HepG2 (cell line): Measurements from ENCODE around the gene WWC1. TPM values are rescaled to one million over a fixed set of nuclear protein-coding genes. Genes with fewer than 3 reads are reported as not detected.

Experiments used
- BCLAF1 ChIP-seq: fragments of 450-650 bp; IDR thresholded peaks from 2 replicates; pipeline ENCODE4 v1.6.1; 2017; ENCODE audit warnings: mild to moderate bottlenecking
- E2F1 ChIP-seq: sonication (generic); formaldehyde crosslinking; IDR thresholded peaks from 2 replicates; pipeline ENCODE4 v1.5.0; 2020; ENCODE audit warnings: missing genetic modification reagents
- FIP1L1 ChIP-seq: fragments of 200-400 bp; formaldehyde crosslinking; IDR thresholded peaks from 2 replicates; pipeline ENCODE4 v1.6.1; 2018; ENCODE audit warnings: low read depth, mild to moderate bottlenecking, low read length, moderate library complexity, borderline replicate concordance; ENCODE audit not compliant: insufficient read depth
- HNF1A ChIP-seq, 2 experiments: sonication (generic) in 1 of 2; formaldehyde crosslinking in 1 of 2; IDR thresholded peaks; 2 replicates each; pipeline versions ENCODE4 v1.4.0 to v1.6.1; 2016 to 2020; ENCODE audit warnings: borderline replicate concordance in 1 of 2, low read depth in 1 of 2, mild to moderate bottlenecking in 1 of 2, missing genetic modification reagents in 1 of 2
- HNF4G ChIP-seq, 2 experiments: sonication (generic) in 1 of 2; formaldehyde crosslinking in 1 of 2; IDR thresholded peaks; 2 replicates each; pipeline versions ENCODE4 v1.4.0 to v1.6.1; 2011 to 2020; ENCODE audit warnings: borderline replicate concordance in 2 of 2, low read depth in 2 of 2, mild to moderate bottlenecking in 2 of 2, low read length in 1 of 2, missing genetic modification reagents in 1 of 2, moderate library complexity in 1 of 2
- MTA1 ChIP-seq: sonication (generic); formaldehyde crosslinking; IDR thresholded peaks from 2 replicates; pipeline ENCODE4 v1.4.0; 2020; ENCODE audit warnings: missing genetic modification reagents, mild to moderate bottlenecking, borderline replicate concordance
- PATZ1 ChIP-seq: sonication (generic); formaldehyde crosslinking; IDR thresholded peaks from 2 replicates; pipeline ENCODE4 v1.4.0; 2020; ENCODE audit warnings: missing genetic modification reagents
- POLR2A ChIP-seq, 2 experiments: IDR thresholded peaks; 2 replicates each; pipeline ENCODE4 v1.6.1; 2011; ENCODE audit warnings: low read depth in 2 of 2, low read length in 2 of 2, mild to moderate bottlenecking in 1 of 2, moderate library complexity in 1 of 2; ENCODE audit not compliant: insufficient read depth in 1 of 2
- PRPF4 ChIP-seq: fragments of 200-400 bp; formaldehyde crosslinking; IDR thresholded peaks from 2 replicates; pipeline ENCODE4 v1.6.1; 2016; ENCODE audit warnings: low read length, low read depth; ENCODE audit not compliant: poor library complexity, severe bottlenecking
- RNF219 ChIP-seq: sonication (generic); formaldehyde crosslinking; IDR thresholded peaks from 2 replicates; pipeline ENCODE4 v1.5.0; 2020; ENCODE audit warnings: mild to moderate bottlenecking, missing genetic modification reagents
- SNAPC5 ChIP-seq: sonication (generic); formaldehyde crosslinking; IDR thresholded peaks from 2 replicates; pipeline ENCODE4 v1.8.1; 2023; ENCODE audit warnings: mild to moderate bottlenecking, missing genetic modification reagents, borderline replicate concordance
- SP140L ChIP-seq: sonication (generic); formaldehyde crosslinking; IDR thresholded peaks from 2 replicates; pipeline ENCODE4 v1.4.0; 2020; ENCODE audit warnings: missing genetic modification reagents, borderline replicate concordance
- THYN1 ChIP-seq: sonication (generic); formaldehyde crosslinking; IDR thresholded peaks from 2 replicates; pipeline ENCODE4 v1.8.1; 2023; ENCODE audit warnings: low read depth, mild to moderate bottlenecking, moderate library complexity, missing genetic modification reagents, borderline replicate concordance
- ZNF331 ChIP-seq: sonication (generic); formaldehyde crosslinking; IDR thresholded peaks from 2 replicates; pipeline ENCODE4 v1.4.0; 2020; ENCODE audit warnings: missing genetic modification reagents
- polyA plus RNA-seq, 8 experiments: library from polyadenylated mRNA; depleted of rRNA in 3 of 8; stranded (reverse) in 7 of 8; unstranded in 1 of 8; fragments of >200 nt; fragmentation: Illumina TruSeq in 4 of 8; extraction: Trizol in 4 of 8; gene quantifications; 2 replicates each; pipeline versions ENCODE4 v1.2.1 to v1.2.3, GENCODE V29; 2011 to 2016; ENCODE audit warnings: low read depth in 4 of 8, missing spikeins in 1 of 8, mixed read lengths in 1 of 8; ENCODE audit not compliant: insufficient read depth in 1 of 8
- total RNA-seq, 5 experiments: library from RNA; depleted of rRNA; stranded (reverse); fragments of >200 nt; fragmentation: Illumina TruSeq; extraction: Trizol; gene quantifications; 2 replicates each; pipeline ENCODE4 v1.2.3, GENCODE V29; 2016; ENCODE audit warnings: low read depth in 1 of 5

Gene WWC1
- total and polyA plus RNA-seq, 2 of the 13 experiments (the other 11 are each of a cell fraction or from before 2014, with no cell fraction given): 8.3 to 17.9 TPM

- TF ChIP-seq RNF219 (CRISPR knock-in tag): no peak
- TF ChIP-seq PRPF4: no peak
- TF ChIP-seq ZNF331 (CRISPR knock-in tag): peak; percentile 58; the same call in 1 of the 2 replicates
- TF ChIP-seq SNAPC5 (CRISPR knock-in tag): no peak
- no peak for TF ChIP-seq HNF1A (IDR thresholded peaks at IDR 0.05; ENCODE audit: low read depth)
- no peak for TF ChIP-seq HNF1A (CRISPR knock-in tag; IDR thresholded peaks at IDR 0.05; ENCODE audit: borderline replicate concordance)
- no peak for TF ChIP-seq BCLAF1
- no peak for TF ChIP-seq MTA1 (CRISPR knock-in tag)
- peak; percentile 91 for TF ChIP-seq HNF4G (IDR thresholded peaks at IDR 0.05; ENCODE audit: borderline replicate concordance, low read depth, low read length)
- TF ChIP-seq HNF4G (CRISPR knock-in tag; IDR thresholded peaks at IDR 0.05; ENCODE audit: borderline replicate concordance, low read depth): 0 out of 2 replicates have a peak, but pooled peaks have one; percentile 40
- TF ChIP-seq PATZ1 (CRISPR knock-in tag): peak; percentile 52; the same call in 1 of the 2 replicates
- no peak for TF ChIP-seq THYN1 (CRISPR knock-in tag)
- TF ChIP-seq FIP1L1: no peak
- no peak for TF ChIP-seq E2F1 (CRISPR knock-in tag)
- no peak for TF ChIP-seq POLR2A (IDR thresholded peaks at IDR 0.05; ENCODE audit: insufficient read depth in 1 of 2, low read depth in 2 of 2, low read length in 2 of 2)
- TF ChIP-seq SP140L (CRISPR knock-in tag): no peak
Observed at GRCh38 chr5:168308976-168309598, 17.6 kb downstream of the WWC1 start (continued).
